Gastroesophageal sphincter (tissue), 4 donors: ENCODE results near the gene ITPK1. TPM values are rescaled to one million over a fixed set of nuclear protein-coding genes. Genes with fewer than 3 reads are reported as not detected.

Experiments
- ATAC-seq: fragments of 150-250 bp; one replicate; pipeline ENCODE4 v1.9.1; 2016; ENCODE audit warnings: mild to moderate bottlenecking, moderate library complexity
- H3K27ac ChIP-seq, 4 donors: fragments of 200-600 bp; sonication (generic) in 3 of 4; 1 replicate in 3 of 4; 2 replicates in 1 of 4; pipeline ENCODE4 v1.5.1; 2016 to 2019
- H3K27me3 ChIP-seq: fragments of 200-600 bp; sonication (generic); one replicate; pipeline ENCODE4 v1.5.1; 2019
- H3K36me3 ChIP-seq, 2 donors: fragments of 200-600 bp; sonication (generic); one replicate each; pipeline ENCODE4 v1.5.1; 2019; ENCODE audit warnings: control low read depth in 1 of 2
- H3K4me1 ChIP-seq, 3 donors: fragments of 200-600 bp; sonication (generic); 1 replicate in 2 of 3; 2 replicates in 1 of 3; pipeline ENCODE4 v1.5.1; 2016 to 2019; ENCODE audit warnings: control low read depth in 2 of 3
- H3K4me3 ChIP-seq, 2 donors: fragments of 200-600 bp; sonication (generic); one replicate each; pipeline ENCODE4 v1.5.1; 2019; ENCODE audit warnings: mild to moderate bottlenecking in 1 of 2, moderate library complexity in 1 of 2
- H3K9me3 ChIP-seq, 3 donors: fragments of 200-600 bp; sonication (generic); one replicate each; pipeline ENCODE4 v1.5.1; 2017 to 2019; ENCODE audit warnings: control low read depth in 2 of 3
- CTCF ChIP-seq, 4 experiments: fragments of 200-600 bp in 2 of 4; fragments of 450-650 bp in 2 of 4; sonication (generic) in 1 of 4; IDR thresholded peaks; one replicate each; pipeline ENCODE4 v1.5.1; 2017 to 2019; ENCODE audit warnings: antibody characterized with exemption in 4 of 4, mild to moderate bottlenecking in 2 of 4, moderate library complexity in 2 of 4
- EP300 ChIP-seq: sonication (generic); formaldehyde crosslinking; IDR thresholded peaks from one replicate; pipeline ENCODE4 v1.6.1; 2017; ENCODE audit warnings: antibody characterized with exemption, mild to moderate bottlenecking
- POLR2A ChIP-seq, 2 donors: fragments of 450-650 bp; IDR thresholded peaks; one replicate each; pipeline ENCODE4 v1.6.1; 2017; ENCODE audit warnings: antibody characterized with exemption in 2 of 2, mild to moderate bottlenecking in 2 of 2, moderate library complexity in 1 of 2
- POLR2AphosphoS5 ChIP-seq: sonication (generic); formaldehyde crosslinking; IDR thresholded peaks from one replicate; pipeline ENCODE4 v1.6.1; 2017; ENCODE audit warnings: antibody characterized with exemption
- WGBS, 2 donors: methylation state at CpG; one replicate each; pipeline ENCODE4 v1.1.5; 2018; ENCODE audit warnings: low coverage in 1 of 2; 5-methylcytosine and 5-hydroxymethylcytosine counted together
- total RNA-seq, 4 donors: library from RNA; depleted of rRNA; stranded (reverse); fragments of >200 nt; gene quantifications; one replicate each; pipeline ENCODE4 v1.1.0, GENCODE V29; 2016

ITPK1 gene
- total RNA-seq, 4 donors from 2014 or later: 68.8 to 201 (median 134) TPM

GRCh38 chr14:92990456-92991430 lies 125.0 kb downstream of the ITPK1 start:
- H3K36me3 ChIP-seq: peaks cover 0 to 28% of the 10 kb centered on the region in 2 donors
- ATAC-seq: no peak
- 72 to 84% methylated on average over 3 to 6 of the region's 22 CpGs for WGBS, 2 donors
- H3K27ac ChIP-seq: peak overlapping the region in 3 of 4 donors; percentile 18 to 81 (median 79)
- TF ChIP-seq POLR2A (IDR thresholded peaks at IDR 0.05) (no peak), POLR2AphosphoS5 (no peak), EP300 (no peak), CTCF (IDR thresholded peaks at IDR 0.05) (no peak)
- no peak overlapping the region for H3K4me3 ChIP-seq
- H3K4me1 ChIP-seq: peaks cover 0 to 97% (median 39%) of the 10 kb centered on the region in 3 donors
- peaks cover 0 to 4% (median 0%) of the 10 kb centered on the region in 3 donors for H3K9me3 ChIP-seq
- H3K27me3 ChIP-seq: no peaks in the 10 kb centered on the region

GRCh38 chr14:92988786-92989755 lies 126.7 kb downstream of the ITPK1 start:
- peaks cover 0 to 27% of the 10 kb centered on the region in 2 donors for H3K36me3 ChIP-seq
- H3K9me3 ChIP-seq: peaks cover 0 to 4% (median 0%) of the 10 kb centered on the region in 3 donors
- no peaks in the 10 kb centered on the region for H3K27me3 ChIP-seq
- TF ChIP-seq POLR2AphosphoS5 (no peak), EP300 (no peak), POLR2A (IDR thresholded peaks at IDR 0.05) (no peak), CTCF (IDR thresholded peaks at IDR 0.05) (no peak)
- no peak overlapping the region for H3K4me3 ChIP-seq
- H3K4me1 ChIP-seq: peaks cover 0 to 97% (median 42%) of the 10 kb centered on the region in 3 donors
- H3K27ac ChIP-seq: peak overlapping the region in 2 of 4 donors; percentile 18 to 74
- 70 to 86% methylated on average over 2 to 3 of the region's 14 CpGs for WGBS, 2 donors
- no peak for ATAC-seq

- TF ChIP-seq POLR2A (IDR thresholded peaks at IDR 0.05) (no peak), CTCF (IDR thresholded peaks at IDR 0.05) (no peak), EP300 (no peak), POLR2AphosphoS5 (no peak)
- WGBS, 2 donors: 86% methylated on average over 1 of the region's 25 CpGs; no CpG with 5 or more reads in 1 of the 2 donors
- Histone ChIP-seq H3K9me3 (peaks cover 0 to 4% (median 0%) of the 10 kb centered on the region in 3 donors), H3K4me3 (no peak overlapping the region), H3K4me1 (peaks cover 0 to 88% (median 32%) of the 10 kb centered on the region in 3 donors), H3K36me3 (peaks cover 0 to 17% of the 10 kb centered on the region in 2 donors), H3K27ac (peak overlapping the region in 3 of 4 donors; percentile 69 to 81 (median 74)), H3K27me3 (no peaks in the 10 kb centered on the region)
- no peak for ATAC-seq
These were observed 127.8 kb downstream of the ITPK1 start for GRCh38 chr14:92987713-92988510.

- Histone ChIP-seq H3K27ac (peak overlapping the region in 3 of 4 donors; percentile 69 to 81 (median 74)), H3K27me3 (no peaks in the 10 kb centered on the region), H3K9me3 (peaks cover 0 to 4% (median 0%) of the 10 kb centered on the region in 3 donors), H3K4me1 (peaks cover 0 to 83% (median 25%) of the 10 kb centered on the region in 3 donors), H3K36me3 (peaks cover 0 to 18% of the 10 kb centered on the region in 2 donors), H3K4me3 (no peak overlapping the region)
- no CpG with 5 or more reads among the region's 5 CpGs for WGBS, 2 donors
- TF ChIP-seq EP300 (no peak), CTCF (IDR thresholded peaks at IDR 0.05) (no peak), POLR2A (IDR thresholded peaks at IDR 0.05) (no peak), POLR2AphosphoS5 (no peak)
- ATAC-seq: no peak
These were observed 128.6 kb downstream of the ITPK1 start for GRCh38 chr14:92987148-92987570.
